GM10266 (cell line): ENCODE results near the gene PITX1.

ENCODE experiments used
- DNase-seq: peaks from one replicate; pipeline ENCODE4 v3.0.0; 2012; ENCODE audit errors: extremely low spot score
- CTCF ChIP-seq: IDR thresholded peaks from 2 replicates; pipeline ENCODE4 v1.5.1; 2012; ENCODE audit warnings: mild to moderate bottlenecking, low read depth; ENCODE audit not compliant: control insufficient read depth, insufficient read depth; ENCODE audit errors: missing control alignments

The PITX1 gene

GRCh38 chr5:135073761-135074345 lies 39.8 kb upstream of the PITX1 start:
- no peak for DNase-seq
- no peak for TF ChIP-seq CTCF

DNA sequence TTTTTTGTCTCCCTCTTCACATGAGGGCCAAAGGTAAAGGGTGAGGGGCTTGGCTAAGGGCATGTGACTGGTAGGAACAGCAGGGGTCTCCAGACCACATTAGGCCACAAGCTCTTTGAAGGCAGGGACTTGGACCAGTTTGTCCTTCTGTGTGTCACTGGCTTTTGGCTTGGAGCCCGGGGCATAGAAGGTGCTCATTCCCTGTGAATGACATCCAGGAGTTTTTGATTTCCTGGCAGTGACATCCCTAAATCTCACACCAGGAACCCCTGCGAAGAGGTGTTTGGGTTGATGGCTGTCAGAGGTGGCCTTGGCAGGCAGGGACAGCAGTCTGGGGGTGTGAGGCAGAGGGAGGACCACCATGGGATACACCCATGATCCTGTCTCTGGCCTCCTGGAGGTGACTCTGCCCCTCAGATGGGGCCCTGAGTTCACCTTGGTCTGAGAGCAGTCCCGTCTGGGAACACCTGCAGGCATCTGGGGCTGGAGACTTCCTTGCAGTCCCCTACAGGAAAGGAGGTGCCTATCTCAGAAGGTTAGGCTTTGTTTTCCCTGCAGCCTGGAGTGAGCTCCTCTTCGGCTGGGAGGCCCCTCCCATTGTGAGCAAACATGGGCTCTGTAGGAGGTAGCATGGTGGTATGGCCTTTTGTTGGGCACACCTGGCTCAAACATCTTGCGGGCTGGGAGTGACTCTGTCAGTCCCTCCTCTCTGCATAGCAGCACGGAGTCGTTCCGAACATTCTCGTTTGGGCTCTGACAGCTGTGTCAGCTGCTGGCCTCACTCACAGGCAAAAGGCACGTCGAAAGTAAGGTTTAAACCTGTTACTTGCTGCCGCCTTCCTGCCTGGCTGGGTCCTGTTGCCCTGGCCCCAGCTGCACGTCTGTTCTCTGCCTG lies 38.6 kb upstream of the PITX1 start:
- TF ChIP-seq CTCF, result no peak
- no peak for DNase-seq

GRCh38 chr5:135071311-135071710 lies 37.3 kb upstream of the PITX1 start:
- DNase-seq, result no peak
- TF ChIP-seq CTCF, result no peak

DNA sequence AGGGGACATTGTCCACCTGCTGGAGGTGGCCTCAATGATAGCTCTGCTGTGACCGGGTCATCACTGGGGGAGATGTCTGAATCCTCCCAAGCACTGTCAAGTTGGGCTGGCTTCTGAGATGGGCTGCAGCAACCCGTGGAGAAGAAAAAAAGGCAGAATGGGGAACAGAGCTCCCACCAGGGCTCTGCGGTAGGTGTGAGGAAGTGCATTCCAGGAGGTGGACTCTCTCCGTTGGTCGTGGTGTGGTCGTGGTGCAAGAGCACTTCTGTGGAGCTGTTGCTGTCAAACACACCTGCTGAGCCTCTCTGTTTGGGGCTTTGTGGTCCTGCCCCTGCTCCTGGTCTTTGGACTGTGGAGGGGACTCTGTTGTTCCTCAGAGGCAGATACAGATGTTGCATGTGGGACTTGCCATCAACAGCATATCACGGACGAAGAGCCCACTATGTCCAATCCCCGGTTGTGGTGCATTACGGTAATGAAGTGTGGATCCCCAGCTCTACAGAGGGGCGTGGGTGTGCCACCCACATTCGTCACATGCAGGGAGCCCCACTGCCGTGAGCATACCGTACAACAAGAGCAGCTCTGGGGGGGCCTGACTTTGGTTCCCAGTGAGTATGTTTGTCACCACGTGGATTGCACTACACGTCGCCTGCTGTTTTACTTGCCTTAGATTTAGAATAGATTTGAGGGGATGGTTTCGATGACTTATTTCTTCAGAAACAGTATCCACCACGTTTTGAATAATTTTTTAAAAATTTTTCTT lies 36.0 kb upstream of the PITX1 start:
- DNase-seq, result no peak

GRCh38 chr5:135069016-135069770 lies 35.2 kb upstream of the PITX1 start:
- TF ChIP-seq CTCF, result no peak
- DNase-seq, result no peak

More for the DNA sequence above, 36.0 kb upstream of the PITX1 start:
- no peak for TF ChIP-seq CTCF

DNA sequence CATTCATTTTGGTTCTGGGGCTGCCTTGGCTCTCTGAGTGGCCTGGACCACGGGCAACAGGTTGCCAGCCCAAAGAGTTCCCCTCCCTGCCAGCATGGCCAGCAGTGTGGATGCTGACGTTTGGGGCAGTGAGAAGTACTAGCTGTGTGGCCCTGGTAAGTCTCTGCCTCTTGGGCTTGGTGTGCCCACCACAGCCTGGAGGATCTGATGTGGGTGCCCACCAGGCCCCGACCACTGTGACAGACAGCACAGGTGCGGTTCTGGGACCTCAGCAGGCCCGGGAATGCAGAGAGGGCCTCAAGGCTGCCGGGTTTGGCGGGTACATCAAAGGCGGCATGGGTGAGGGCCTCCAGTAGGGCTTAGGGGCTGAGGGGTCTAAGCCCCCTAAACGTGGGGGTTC lies 33.6 kb upstream of the PITX1 start:
- TF ChIP-seq CTCF, result no peak
- DNase-seq, result no peak
